Measurements from ENCODE around the gene CPNE1. TPM values are rescaled to one million over a fixed set of nuclear protein-coding genes. Genes with fewer than 3 reads are reported as not detected.

The CPNE1 gene
- total and polyA plus RNA-seq, 2 of the 8 experiments (the other 6 are each of a cell fraction or from before 2014, with no cell fraction given): 294 to 346 TPM

DNA sequence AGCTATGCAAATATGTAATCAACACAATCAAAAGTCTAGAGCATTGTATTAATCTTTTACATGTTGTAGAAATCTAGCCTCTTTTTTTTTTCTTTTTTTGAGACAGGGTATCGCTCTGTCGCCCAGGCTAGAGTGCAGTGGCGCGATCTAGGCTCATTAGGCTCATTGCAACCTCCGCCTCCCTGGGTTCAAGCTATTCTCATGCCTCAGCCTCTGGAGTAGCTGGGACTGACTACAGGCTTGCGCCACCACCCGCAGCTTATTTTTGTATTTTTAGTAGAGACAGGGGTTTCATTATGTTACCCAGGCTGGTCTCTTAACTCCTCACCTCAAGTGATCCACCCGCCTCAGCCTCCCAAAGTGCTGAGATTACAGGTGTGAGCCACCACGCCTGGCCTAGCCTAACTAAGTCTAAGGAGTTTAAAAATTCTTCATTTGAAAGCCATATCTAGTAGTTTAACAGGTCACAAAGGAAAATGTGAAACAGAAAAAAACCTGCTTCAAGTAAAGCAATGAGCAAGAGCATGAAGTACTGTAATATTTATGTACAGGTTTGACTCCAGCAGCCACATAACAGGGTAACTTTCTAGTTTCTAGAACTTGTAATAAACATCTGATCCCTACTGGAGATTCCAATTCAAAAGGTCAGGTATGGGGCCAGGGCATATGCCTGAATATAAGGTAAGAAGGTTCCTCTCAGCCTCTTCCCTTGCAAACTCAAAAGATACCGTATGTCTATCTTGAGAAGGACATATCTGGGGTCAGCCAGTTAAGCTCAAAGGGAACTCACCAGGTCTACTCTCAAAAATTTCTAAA is 4.4 kb downstream of the CPNE1 start:
- H3K9me3 ChIP-seq (ENCODE audit: insufficient read depth in 2 of 2, low read depth in 1 of 2, low read length in 1 of 2): no peaks in the 10 kb centered on the region
- H3K79me2 ChIP-seq (ENCODE audit: control insufficient read depth in 1 of 2, insufficient read depth in 2 of 2, low read length in 2 of 2): peaks cover 71 to 95% of the 10 kb centered on the region in 2 experiments
- H3K23ac ChIP-seq (ENCODE audit: insufficient read length): no peak overlapping the region
- peaks cover 9% of the 10 kb centered on the region for H3K23me2 ChIP-seq (ENCODE audit: low read depth, low read length)
- H4K20me1 ChIP-seq (replicated peaks in 1 of 2; ENCODE audit: control insufficient read depth in 1 of 2, insufficient read depth in 2 of 2, low read length in 2 of 2): peaks cover 51 to 56% of the 10 kb centered on the region in 2 experiments
- no peak overlapping the region for H2BK5ac ChIP-seq (ENCODE audit: low read depth, low read length)
- no peak overlapping the region for H2BK15ac ChIP-seq (ENCODE audit: low read length)
- H3K4me2 ChIP-seq (ENCODE audit: insufficient read depth in 1 of 2, low read depth in 2 of 2, low read length in 2 of 2): peak overlapping the region in 1 of 2 experiments; percentile 14; a peak in 2 of 4 replicates
- H2AK5ac ChIP-seq (ENCODE audit: low read depth, low read length): no peak overlapping the region
- H3K27ac ChIP-seq (ENCODE audit: low read depth, low read length): no peak overlapping the region
- peaks cover 0 to 7% (median 0%) of the 10 kb centered on the region in 4 experiments; a peak in 3 of 7 replicates for H3K4me1 ChIP-seq (replicated peaks in 1 of 4; ENCODE audit: control insufficient read depth in 3 of 4, insufficient read depth in 4 of 4, low read length in 3 of 4)
- H3K4me3 ChIP-seq (ENCODE audit: extremely low read depth in 1 of 4, insufficient read depth in 2 of 4, low read depth in 3 of 4, low read length in 4 of 4): peak overlapping the region in 1 of 4 experiments; percentile 92; a peak in 2 of 8 replicates
- no peaks in the 10 kb centered on the region for H3K27me3 ChIP-seq (replicated peaks in 1 of 4; ENCODE audit: control insufficient read depth in 3 of 4, extremely low read depth in 1 of 4, insufficient read depth in 3 of 4, low read length in 3 of 4)
- no peak overlapping the region for H3K56ac ChIP-seq (replicated peaks; ENCODE audit: insufficient read length, low read depth, low read length)
- H2BK120ac ChIP-seq (replicated peaks; ENCODE audit: low read depth, low read length): no peak overlapping the region
- H4K91ac ChIP-seq (replicated peaks; ENCODE audit: insufficient read length, low read length): no peak overlapping the region
- no peak overlapping the region for H3K9ac ChIP-seq (replicated peaks in 1 of 4; ENCODE audit: extremely low read depth in 1 of 4, low read depth in 3 of 4, low read length in 3 of 4)
- no peak overlapping the region for H3K18ac ChIP-seq (ENCODE audit: extremely low read depth, low read length)
- FAIRE-seq: no peak
- no peak overlapping the region for H3K14ac ChIP-seq (ENCODE audit: insufficient read length)
- ChIA-PET CTCF (ENCODE audit: partially characterized antibody) (interaction anchor here (1.6 to 2.0 kb wide), 2 partner anchors 12 to 42 kb away, joined by 3 to 6 read pairs; no protein-coding TSS in a partner anchor), POLR2A (ENCODE audit: partially characterized antibody) (interaction anchor here (0.6 to 2.5 kb wide), 13 partner anchors 8 to 412 kb away, joined by 3 to 10 read pairs (median 4); partner anchors contain the start of gene ERGIC3)
- no peak overlapping the region for H4K8ac ChIP-seq (ENCODE audit: extremely low read depth, insufficient read depth, low read length)
- H4K5ac ChIP-seq (ENCODE audit: insufficient read length, low read depth, low read length): no peak overlapping the region
- H2BK20ac ChIP-seq (ENCODE audit: low read length): no peak overlapping the region
- H3K4ac ChIP-seq (replicated peaks; ENCODE audit: insufficient read length, low read depth, low read length): no peak overlapping the region
- H3K36me3 ChIP-seq (ENCODE audit: control insufficient read depth in 2 of 4, insufficient read depth in 4 of 4, low read length in 3 of 4): peaks cover 0 to 6% (median under 1%) of the 10 kb centered on the region in 4 experiments; a peak in 2 of 8 replicates
- DNase-seq (ENCODE audit: low read depth in 1 of 2, low spot score in 2 of 2): peak in 1 of 2 experiments; percentile 38
- no peak overlapping the region for H2BK12ac ChIP-seq (ENCODE audit: low read depth, low read length)
- H2AFZ ChIP-seq (ENCODE audit: low read length): no peak overlapping the region
- no peaks in the 10 kb centered on the region for H3K79me1 ChIP-seq (ENCODE audit: low read depth, low read length)
- 87% methylated on average over 10 of the region's 10 CpGs; no CpG with 5 or more reads in 1 of the 2 experiments for WGBS, 2 experiments (ENCODE audit: extremely low coverage in 1 of 2, insufficient coverage in 1 of 2, insufficient read length in 1 of 2, insufficient replicate concordance in 2 of 2, low coverage in 1 of 2, low lambda C conversion rate in 2 of 2, missing lambda C conversion rate in 1 of 2)
- no peak for TF ChIP-seq ATF3 (IDR thresholded peaks at IDR 0.05; ENCODE audit: insufficient read depth, low read depth, low read length)
- TF ChIP-seq TAF7 (optimal IDR thresholded peaks at IDR 0.05; ENCODE audit: borderline replicate concordance, low read depth, low read length): no peak
- TF ChIP-seq SIN3A (conservative IDR thresholded peaks at IDR 0.05 in 1 of 2, IDR thresholded peaks at IDR 0.05 in 1 of 2; ENCODE audit: low read depth in 1 of 2, low read length in 2 of 2): no peak
- no peak for TF ChIP-seq SP1 (IDR thresholded peaks at IDR 0.05; ENCODE audit: low read depth, low read length)
- TF ChIP-seq JUN (IDR thresholded peaks at IDR 0.05; ENCODE audit: low read depth, low read length): no peak
- TF ChIP-seq SAP30 (IDR thresholded peaks at IDR 0.05; ENCODE audit: insufficient read depth, insufficient replicate concordance, low read length): no peak
- no peak for TF ChIP-seq TAF1 (IDR thresholded peaks at IDR 0.05; ENCODE audit: low read depth, low read length)
- no peak for TF ChIP-seq CEBPB (IDR thresholded peaks at IDR 0.05; ENCODE audit: low read depth, low read length)
- TF ChIP-seq RXRA (IDR thresholded peaks at IDR 0.05; ENCODE audit: insufficient read depth, low read depth, low read length): no peak
- TF ChIP-seq PHF8 (conservative IDR thresholded peaks at IDR 0.05; ENCODE audit: low read depth, low read length): no peak
